ENCODE data around the gene JDP2.
"Not testable (repeated sequence)": the region's sequence is repeated elsewhere in the genome, so short reads cannot be mapped to it uniquely, and the experiment has no call there.

Gene JDP2

GRCh38 chr14:75452900-75453816 lies 25.3 kb downstream of the JDP2 start:
- FAIRE-seq: no peak
- no peak for DNase-seq (ENCODE audit: insufficient read length, low spot score)

- FAIRE-seq: peak; percentile 56
- peak; percentile 35 for DNase-seq (ENCODE audit: insufficient read length, low spot score)
Observed at GRCh38 chr14:75453817-75454434, 26.1 kb downstream of the JDP2 start.

- DNase-seq (ENCODE audit: insufficient read length, low spot score): no peak
- FAIRE-seq: no peak
Observed at GRCh38 chr14:75454963-75455546, 27.2 kb downstream of the JDP2 start.

- peak; percentile 14 for FAIRE-seq
- DNase-seq (ENCODE audit: insufficient read length, low spot score): no peak
Observed at GRCh38 chr14:75456069-75456996, 28.5 kb downstream of the JDP2 start.

GRCh38 chr14:75456997-75457335 lies 29.1 kb downstream of the JDP2 start:
- DNase-seq (ENCODE audit: insufficient read length, low spot score): no peak

GRCh38 chr14:75457648-75458165 lies 29.9 kb downstream of the JDP2 start:
- DNase-seq (ENCODE audit: insufficient read length, low spot score): no peak
- no peak for FAIRE-seq

More at GRCh38 chr14:75456997-75457335, 29.1 kb downstream of the JDP2 start:
- FAIRE-seq: no peak

- FAIRE-seq (no peak), DNase-seq (ENCODE audit: insufficient read length, low spot score) (no peak)
Observed at GRCh38 chr14:75458305-75458704, 30.5 kb downstream of the JDP2 start.

GRCh38 chr14:75459099-75459741 lies 31.4 kb downstream of the JDP2 start:
- FAIRE-seq (no peak), DNase-seq (ENCODE audit: insufficient read length, low spot score) (no peak)

GRCh38 chr14:75459791-75460190 lies 32.0 kb downstream of the JDP2 start:
- no peak for DNase-seq (ENCODE audit: insufficient read length, low spot score)
- FAIRE-seq: no peak

GRCh38 chr14:75460394-75460793 lies 32.6 kb downstream of the JDP2 start:
- FAIRE-seq (no peak), DNase-seq (ENCODE audit: insufficient read length, low spot score) (no peak)

GRCh38 chr14:75461303-75461702 lies 33.5 kb downstream of the JDP2 start:
- DNase-seq (ENCODE audit: insufficient read length, low spot score) (no peak), FAIRE-seq (no peak)

GRCh38 chr14:75461755-75462349 lies 34.0 kb downstream of the JDP2 start:
- FAIRE-seq (no peak), DNase-seq (ENCODE audit: insufficient read length, low spot score) (no peak)

- DNase-seq (ENCODE audit: insufficient read length, low spot score) (no peak), FAIRE-seq (no peak)
Observed at GRCh38 chr14:75464626-75465025, 36.8 kb downstream of the JDP2 start.

GRCh38 chr14:75467763-75468162 lies 39.9 kb downstream of the JDP2 start:
- DNase-seq (ENCODE audit: insufficient read length, low spot score): no peak
- FAIRE-seq: no peak

- DNase-seq (ENCODE audit: insufficient read length, low spot score): no peak
- no peak for FAIRE-seq
Observed at GRCh38 chr14:75469164-75469563, 41.3 kb downstream of the JDP2 start.

GRCh38 chr14:75469606-75470237 lies 41.9 kb downstream of the JDP2 start:
- DNase-seq (ENCODE audit: insufficient read length, low spot score) (no peak), FAIRE-seq (no peak)

GRCh38 chr14:75470238-75470797 lies 42.5 kb downstream of the JDP2 start:
- FAIRE-seq (no peak), DNase-seq (ENCODE audit: insufficient read length, low spot score) (no peak)

- DNase-seq (ENCODE audit: insufficient read length, low spot score): no peak
- FAIRE-seq: no peak
Observed at GRCh38 chr14:75471059-75471458, 43.2 kb downstream of the JDP2 start.

GRCh38 chr14:75474127-75474526 lies 46.3 kb downstream of the JDP2 start:
- not testable (repeated sequence) for FAIRE-seq; DNase-seq (ENCODE audit: insufficient read length, low spot score)
